AG04450 (cell line): Measurements from ENCODE around the gene SORCS2. TPM values are rescaled to one million over a fixed set of nuclear protein-coding genes. Genes with fewer than 3 reads are reported as not detected.

Source experiments
- CTCF ChIA-PET: fragments of 300-600, 350-600 bp; formaldehyde crosslinking; extraction: SDS; loops from one replicate; lab custom pipeline; 2022; ENCODE audit warnings: antibody characterized with exemption, inconsistent platforms; lab: Charles Lee
- POLR2A ChIA-PET: fragments of 350-600 bp; formaldehyde crosslinking; extraction: SDS; loops from one replicate; lab custom pipeline; 2021; ENCODE audit warnings: antibody characterized with exemption, inconsistent platforms; lab: Yijun Ruan, JAX
- DNase-seq: peaks from one replicate; pipeline ENCODE4 v3.0.0-alpha.2; 2011; ENCODE audit warnings: low read depth, low spot score
- H3K27ac ChIP-seq: one replicate; pipeline ENCODE4 v1.5.1; 2012; ENCODE audit warnings: low read depth, low read length, control low read depth
- H3K27me3 ChIP-seq: one replicate; pipeline ENCODE4 v1.6.0; 2012; ENCODE audit warnings: low read length; ENCODE audit not compliant: control insufficient read depth, insufficient read depth
- H3K4me3 ChIP-seq: 2 replicates; pipeline ENCODE4 v1.5.1; 2011; ENCODE audit warnings: mild to moderate bottlenecking, low read depth, low read length, control low read depth
- H3K9me3 ChIP-seq: 2 replicates; pipeline ENCODE4 v1.5.1; 2012; ENCODE audit warnings: low read length; ENCODE audit not compliant: control insufficient read depth, insufficient read depth
- polyA plus RNA-seq: library from polyadenylated mRNA; depleted of rRNA; stranded (reverse); fragments of >200 nt; gene quantifications from 2 replicates; pipeline ENCODE4 v1.2.3, GENCODE V29; 2011
- TF ChIP-seq, protein P1 (sequence below): IDR thresholded peaks from 2 replicates; pipeline ENCODE4 v1.5.1; 2011; ENCODE audit warnings: low read depth, low read length, control low read depth, inconsistent platforms

The SORCS2 gene
- polyA plus RNA-seq, 1 experiment = 0.29 TPM

GRCh38 chr4:7781366-7781765 lies 589.0 kb downstream of the SORCS2 start:
- TF ChIP-seq, protein P1, sequence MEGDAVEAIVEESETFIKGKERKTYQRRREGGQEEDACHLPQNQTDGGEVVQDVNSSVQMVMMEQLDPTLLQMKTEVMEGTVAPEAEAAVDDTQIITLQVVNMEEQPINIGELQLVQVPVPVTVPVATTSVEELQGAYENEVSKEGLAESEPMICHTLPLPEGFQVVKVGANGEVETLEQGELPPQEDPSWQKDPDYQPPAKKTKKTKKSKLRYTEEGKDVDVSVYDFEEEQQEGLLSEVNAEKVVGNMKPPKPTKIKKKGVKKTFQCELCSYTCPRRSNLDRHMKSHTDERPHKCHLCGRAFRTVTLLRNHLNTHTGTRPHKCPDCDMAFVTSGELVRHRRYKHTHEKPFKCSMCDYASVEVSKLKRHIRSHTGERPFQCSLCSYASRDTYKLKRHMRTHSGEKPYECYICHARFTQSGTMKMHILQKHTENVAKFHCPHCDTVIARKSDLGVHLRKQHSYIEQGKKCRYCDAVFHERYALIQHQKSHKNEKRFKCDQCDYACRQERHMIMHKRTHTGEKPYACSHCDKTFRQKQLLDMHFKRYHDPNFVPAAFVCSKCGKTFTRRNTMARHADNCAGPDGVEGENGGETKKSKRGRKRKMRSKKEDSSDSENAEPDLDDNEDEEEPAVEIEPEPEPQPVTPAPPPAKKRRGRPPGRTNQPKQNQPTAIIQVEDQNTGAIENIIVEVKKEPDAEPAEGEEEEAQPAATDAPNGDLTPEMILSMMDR = no peak
- CTCF ChIA-PET = interaction anchor here (1.0 to 1.3 kb wide), 2 partner anchors 21 to 23 kb away, joined by 4 read pairs; no protein-coding TSS in a partner anchor

DNA sequence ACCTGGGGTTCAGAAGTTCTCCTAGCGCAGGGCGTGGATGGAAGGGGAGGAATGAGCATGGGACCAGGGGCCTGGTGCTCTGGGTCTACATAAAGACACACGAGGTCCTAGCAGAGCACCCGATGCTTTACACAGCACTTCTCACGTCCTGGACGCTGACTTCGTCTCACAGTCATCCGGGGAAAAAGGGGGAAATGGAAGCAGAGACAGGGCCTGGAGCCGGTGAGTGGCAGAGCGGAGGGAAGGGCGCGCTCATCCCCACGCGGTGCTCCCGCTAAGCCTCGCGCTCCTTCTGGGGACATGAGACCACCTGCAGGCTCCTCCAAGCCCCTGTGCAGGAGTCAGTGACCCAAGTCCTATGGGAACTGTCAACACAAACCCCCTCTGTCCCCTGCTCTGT lies 589.7 kb downstream of the SORCS2 start:
- TF ChIP-seq, protein P1 = no peak
- ChIA-PET CTCF (no interaction called here), POLR2A (no interaction called here)
- Histone ChIP-seq H3K27ac (no peak overlapping the region), H3K4me3 (no peak overlapping the region), H3K27me3 (no peaks in the 10 kb centered on the region), H3K9me3 (no peaks in the 10 kb centered on the region)
- DNase-seq = no peak

More at GRCh38 chr4:7781366-7781765, 589.0 kb downstream of the SORCS2 start:
- no peaks in the 10 kb centered on the region for H3K27me3 ChIP-seq
- H3K9me3 ChIP-seq = no peaks in the 10 kb centered on the region
- no peak overlapping the region for H3K27ac ChIP-seq
- no peak overlapping the region for H3K4me3 ChIP-seq
- POLR2A ChIA-PET = no interaction called here
- no peak for DNase-seq

DNA sequence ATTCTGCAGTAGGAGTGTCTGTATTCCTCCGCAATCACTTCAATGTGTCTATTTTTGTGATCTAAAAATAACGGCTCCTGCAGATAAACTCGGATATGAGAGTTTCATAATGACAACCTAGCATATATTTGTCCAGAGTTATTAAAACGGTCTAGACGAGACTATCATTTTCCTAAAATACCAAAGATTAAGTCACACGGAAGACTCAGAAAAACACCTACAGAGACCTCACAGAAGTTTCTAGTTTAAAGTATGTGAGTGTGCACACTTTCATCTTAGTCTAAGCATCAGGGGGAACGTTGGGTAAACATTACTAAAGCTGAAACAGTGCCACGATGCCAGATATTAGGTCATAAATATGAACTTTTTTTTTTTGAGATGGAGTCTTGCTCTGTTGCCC lies 590.4 kb downstream of the SORCS2 start:
- DNase-seq = no peak
- H3K27me3 ChIP-seq = no peaks in the 10 kb centered on the region
- ChIA-PET POLR2A (no interaction called here), CTCF (no interaction called here)
- H3K27ac ChIP-seq = no peak overlapping the region
- H3K9me3 ChIP-seq = no peaks in the 10 kb centered on the region
- no peak overlapping the region for H3K4me3 ChIP-seq
- TF ChIP-seq, protein P1 = no peak

DNA sequence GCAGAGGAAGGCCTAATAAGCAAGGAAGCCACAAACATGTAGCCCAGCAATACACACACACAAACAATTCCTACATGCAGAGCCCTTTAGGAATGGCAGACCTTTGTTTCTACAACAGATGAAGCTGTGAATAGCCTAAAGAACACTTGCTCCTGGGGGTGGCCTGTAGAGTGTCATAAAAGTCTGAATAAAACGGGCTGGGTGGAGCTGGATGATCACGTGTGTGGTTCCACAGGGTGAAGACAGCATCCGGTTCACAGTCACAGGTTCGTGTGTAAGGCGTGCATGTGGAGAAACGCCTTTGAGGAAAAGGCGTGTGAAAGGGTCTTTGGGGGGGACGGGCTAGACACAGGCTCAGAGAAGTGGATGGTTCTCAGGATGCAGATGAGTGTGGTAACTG lies 591.2 kb downstream of the SORCS2 start:
- no peak overlapping the region for H3K4me3 ChIP-seq
- TF ChIP-seq, protein P1 = no peak
- ChIA-PET POLR2A (no interaction called here), CTCF (interaction anchor here (0.7 to 1.3 kb wide), 2 partner anchors 19 to 21 kb away, joined by 3 read pairs; no protein-coding TSS in a partner anchor)
- H3K27me3 ChIP-seq = no peaks in the 10 kb centered on the region
- DNase-seq = no peak
- peak overlapping the region; percentile 43 for H3K27ac ChIP-seq
- no peaks in the 10 kb centered on the region; the same call in 1 of the 2 replicates for H3K9me3 ChIP-seq

DNA sequence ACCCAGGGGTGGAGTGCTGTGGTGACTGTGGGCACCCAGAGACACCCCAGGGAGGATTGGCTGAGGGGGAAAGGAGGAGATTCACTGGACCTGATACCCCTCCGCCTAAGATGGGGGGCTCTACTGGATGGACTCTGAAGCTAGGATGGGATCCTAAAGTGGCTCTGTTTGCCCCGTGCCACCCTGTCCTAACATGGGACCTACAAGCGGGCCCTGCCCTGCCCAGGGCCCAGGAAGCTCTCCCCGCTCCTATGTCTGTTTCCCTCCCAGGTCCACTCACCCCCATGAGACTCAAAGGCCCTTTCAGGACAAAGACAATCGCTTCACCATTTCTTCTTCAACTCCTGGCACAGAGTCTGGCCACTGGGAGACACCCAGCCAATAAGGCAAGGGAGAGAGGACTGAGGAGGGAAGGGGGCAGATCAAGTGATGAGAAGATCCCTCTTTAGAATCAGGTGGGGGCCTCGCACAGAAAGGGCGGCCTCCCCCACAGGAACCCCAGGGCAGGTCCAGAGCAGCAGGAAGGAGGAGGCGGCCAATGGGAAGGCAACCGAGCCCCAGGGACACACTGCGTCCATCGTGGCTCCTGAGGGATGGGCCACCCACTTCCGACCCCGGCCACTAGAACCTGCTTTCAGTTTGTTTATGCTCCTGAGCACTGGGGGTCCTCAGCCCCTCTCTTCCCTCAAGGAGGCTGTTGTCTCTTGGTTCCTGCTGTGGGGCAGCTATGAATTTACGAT lies 592.0 kb downstream of the SORCS2 start:
- Histone ChIP-seq H3K27me3 (no peaks in the 10 kb centered on the region), H3K9me3 (no peaks in the 10 kb centered on the region; the same call in 1 of the 2 replicates), H3K27ac (no peak overlapping the region), H3K4me3 (no peak overlapping the region)
- DNase-seq = no peak
- POLR2A ChIA-PET = no interaction called here
- CTCF ChIA-PET = interaction anchor here (0.7 to 1.3 kb wide), 2 partner anchors 18 to 20 kb away, joined by 3 read pairs; no protein-coding TSS in a partner anchor
- TF ChIP-seq, protein P1 = no peak
